ENCODE data around the gene TRIM3. TPM values are rescaled to one million over a fixed set of nuclear protein-coding genes. Genes with fewer than 3 reads are reported as not detected.

Gene TRIM3
- total RNA-seq, 4 donors from 2014 or later, result 19.9 to 31.7 (median 23.7) TPM

- TF ChIP-seq POLR2AphosphoS5 (IDR thresholded peaks at IDR 0.05), result no peak
- no peak for TF ChIP-seq EP300 (IDR thresholded peaks at IDR 0.05)
- TF ChIP-seq CTCF (IDR thresholded peaks at IDR 0.05), result no peak
- TF ChIP-seq POLR2A (IDR thresholded peaks at IDR 0.05), result no peak
- peaks cover 0 to 31% (median 8%) of the 10 kb centered on the region in 3 donors for H3K4me1 ChIP-seq
- no peak overlapping the region for H3K27ac ChIP-seq
- H3K4me3 ChIP-seq, result no peak overlapping the region
- WGBS, 2 donors (ENCODE audit: low coverage in 1 of 2), result 87 to 92% methylated on average over 6 of the region's 6 CpGs
- peaks cover 0 to 71% of the 10 kb centered on the region in 2 donors for H3K36me3 ChIP-seq
- H3K9me3 ChIP-seq, result no peaks in the 10 kb centered on the region
- no peak for ATAC-seq
- no peaks in the 10 kb centered on the region for H3K27me3 ChIP-seq
Measured at GRCh38 chr11:6405846-6406245, 67.9 kb downstream of the TRIM3 start.

GRCh38 chr11:6405052-6405667, 68.6 kb downstream of the TRIM3 start:
- peaks cover 0 to 71% of the 10 kb centered on the region in 2 donors for H3K36me3 ChIP-seq

DNA sequence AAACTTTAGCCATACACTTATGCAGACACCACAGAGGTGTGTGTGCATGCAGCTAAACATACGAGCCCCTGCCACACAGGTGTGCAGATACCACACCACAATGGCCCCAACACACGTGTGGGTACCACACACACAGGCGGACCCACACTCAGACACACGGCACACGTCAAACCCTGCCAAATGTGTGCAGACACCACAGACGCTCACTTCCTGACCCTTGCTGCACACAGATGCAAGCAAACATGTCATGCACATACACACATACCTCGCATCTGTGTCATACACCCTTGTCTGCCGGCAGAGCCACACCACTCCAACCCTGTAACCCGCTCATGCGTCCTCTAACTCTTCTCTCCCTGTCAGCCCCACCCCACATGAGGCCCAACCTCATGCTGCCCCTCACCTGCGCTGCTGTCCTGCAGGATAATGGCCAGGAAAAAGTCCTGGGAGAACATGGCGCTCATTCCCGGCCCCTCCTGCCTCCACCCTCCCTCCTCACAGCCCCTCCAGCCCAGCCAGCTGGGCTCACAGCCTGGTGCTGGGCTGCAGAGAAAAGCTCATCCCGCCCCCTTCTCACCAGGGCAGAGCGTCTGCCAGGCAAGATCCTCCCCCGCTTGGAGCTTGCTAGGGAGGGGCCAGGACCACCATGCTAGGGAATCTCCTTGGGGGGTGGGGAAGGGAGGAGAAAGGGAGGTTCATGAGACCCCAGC, 69.2 kb downstream of the TRIM3 start:
- TF ChIP-seq CTCF (IDR thresholded peaks at IDR 0.05) (no peak), POLR2AphosphoS5 (IDR thresholded peaks at IDR 0.05) (no peak), EP300 (IDR thresholded peaks at IDR 0.05) (no peak)
- H3K9me3 ChIP-seq, result no peaks in the 10 kb centered on the region
- peak overlapping the region in 1 of 4 donors; percentile 5 for H3K27ac ChIP-seq
- H3K4me3 ChIP-seq, result no peak overlapping the region
- peaks cover 0 to 31% (median 8%) of the 10 kb centered on the region in 3 donors for H3K4me1 ChIP-seq
- no peaks in the 10 kb centered on the region for H3K27me3 ChIP-seq
- peaks cover 0 to 71% of the 10 kb centered on the region in 2 donors for H3K36me3 ChIP-seq
- no peak for ATAC-seq
- WGBS, 2 donors (ENCODE audit: low coverage in 1 of 2), result 54 to 94% methylated on average over 3 to 7 of the region's 16 CpGs

More at GRCh38 chr11:6405052-6405667, 68.6 kb downstream of the TRIM3 start:
- no peak for TF ChIP-seq POLR2A (IDR thresholded peaks at IDR 0.05)
- TF ChIP-seq POLR2AphosphoS5 (IDR thresholded peaks at IDR 0.05), result no peak
- no peak for TF ChIP-seq EP300 (IDR thresholded peaks at IDR 0.05)
- TF ChIP-seq CTCF (IDR thresholded peaks at IDR 0.05), result no peak
- Histone ChIP-seq H3K4me1 (peaks cover 0 to 31% (median 8%) of the 10 kb centered on the region in 3 donors), H3K4me3 (no peak overlapping the region), H3K27ac (peak overlapping the region in 1 of 4 donors; percentile 5), H3K27me3 (no peaks in the 10 kb centered on the region), H3K9me3 (no peaks in the 10 kb centered on the region)
- WGBS, 2 donors (ENCODE audit: low coverage in 1 of 2), result 59% methylated on average over 2 of the region's 13 CpGs; no CpG with 5 or more reads in 1 of the 2 donors
- peak; percentile 23 for ATAC-seq

GRCh38 chr11:6403539-6403938, 70.2 kb downstream of the TRIM3 start:
- no peak overlapping the region for H3K27ac ChIP-seq
- peaks cover 0 to 71% of the 10 kb centered on the region in 2 donors for H3K36me3 ChIP-seq
- ATAC-seq, result no peak
- WGBS, 2 donors (ENCODE audit: low coverage in 1 of 2), result no CpG with 5 or more reads among the region's 8 CpGs
- no peak for TF ChIP-seq EP300 (IDR thresholded peaks at IDR 0.05)
- H3K9me3 ChIP-seq, result no peaks in the 10 kb centered on the region
- H3K4me1 ChIP-seq, result peaks cover 0 to 31% (median 8%) of the 10 kb centered on the region in 3 donors
- no peak overlapping the region for H3K4me3 ChIP-seq
- H3K27me3 ChIP-seq, result no peaks in the 10 kb centered on the region

- H3K27me3 ChIP-seq, result no peaks in the 10 kb centered on the region
- no peak for ATAC-seq
- peaks cover 0 to 75% of the 10 kb centered on the region in 2 donors for H3K36me3 ChIP-seq
- WGBS, 2 donors (ENCODE audit: low coverage in 1 of 2), result 90% methylated on average over 2 of the region's 7 CpGs; no CpG with 5 or more reads in 1 of the 2 donors
- no peak overlapping the region for H3K4me3 ChIP-seq
- peaks cover 0 to 40% (median 8%) of the 10 kb centered on the region in 3 donors for H3K4me1 ChIP-seq
- TF ChIP-seq POLR2AphosphoS5 (IDR thresholded peaks at IDR 0.05), result no peak
- TF ChIP-seq POLR2A (IDR thresholded peaks at IDR 0.05), result no peak
- no peak for TF ChIP-seq CTCF (IDR thresholded peaks at IDR 0.05)
- TF ChIP-seq EP300 (IDR thresholded peaks at IDR 0.05), result no peak
- no peaks in the 10 kb centered on the region for H3K9me3 ChIP-seq
- no peak overlapping the region for H3K27ac ChIP-seq
Measured at GRCh38 chr11:6402561-6402981, 71.2 kb downstream of the TRIM3 start.
